Bone marrow (tissue), 2 donors: ENCODE data around the gene FADS2.
A peak's percentile ranks its signal among the peaks of the same experiment; 100 is the strongest.

ENCODE experiments used
- DNase-seq, 2 donors: peaks; one replicate each; lab custom pipeline; 2025; lab: John Stamatoyannopoulos, UW

Gene FADS2

DNA sequence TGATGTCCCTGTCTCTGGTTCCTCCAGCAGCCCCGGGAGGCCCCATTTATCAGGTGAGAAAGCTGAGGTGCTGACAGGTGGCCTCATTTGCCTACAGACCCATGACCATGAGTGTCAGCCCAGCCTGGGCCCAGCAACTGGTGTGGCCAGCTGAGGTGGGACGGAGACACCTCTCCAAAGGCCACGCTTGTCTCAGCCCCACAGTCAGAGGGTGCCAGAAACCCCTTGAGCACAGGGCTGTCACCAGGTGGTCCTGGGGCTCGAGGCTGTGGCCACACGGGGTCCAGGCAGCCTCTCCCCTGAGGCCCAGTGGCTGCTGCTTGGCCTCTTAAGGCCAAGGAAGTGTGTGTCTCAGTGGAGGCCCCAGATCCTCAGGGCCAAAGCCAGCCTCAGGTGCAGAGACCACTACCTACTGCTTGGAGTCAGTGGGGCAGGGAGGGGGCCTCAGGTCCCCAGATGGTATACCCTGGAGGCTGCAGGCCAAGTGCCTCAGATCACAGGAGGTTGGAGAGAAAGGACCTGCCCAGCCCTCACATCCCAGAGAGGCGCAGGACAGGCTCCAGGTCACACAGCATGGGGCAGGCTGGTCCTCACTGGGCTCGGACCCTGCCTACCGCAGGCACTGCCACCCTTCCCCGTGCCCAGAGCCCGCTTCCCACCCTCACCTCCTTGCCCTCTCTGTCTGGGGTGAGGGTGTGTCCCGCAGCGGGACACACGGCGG lies 77.9 kb downstream of the FADS2 start:
- DNase-seq = no peak

DNA sequence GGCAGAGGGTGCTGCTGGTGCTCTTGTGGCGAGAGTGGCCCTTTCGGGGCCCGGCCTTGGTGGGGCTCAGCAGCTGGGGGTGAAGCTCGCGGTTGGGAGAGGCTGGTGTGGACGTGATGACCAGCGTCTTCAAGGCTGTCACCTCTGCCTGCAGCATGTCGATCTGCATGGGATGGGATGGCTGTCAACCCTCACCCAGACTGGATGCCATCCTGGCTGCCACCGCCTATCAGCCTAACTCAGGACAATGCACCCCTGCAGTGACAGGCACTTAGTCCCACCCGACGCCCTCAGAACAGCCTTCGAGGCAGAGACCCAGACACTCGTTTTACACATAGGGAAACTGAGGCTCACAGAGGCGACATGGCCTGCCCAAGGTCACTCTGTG lies 78.4 kb downstream of the FADS2 start:
- DNase-seq = no peak

DNA sequence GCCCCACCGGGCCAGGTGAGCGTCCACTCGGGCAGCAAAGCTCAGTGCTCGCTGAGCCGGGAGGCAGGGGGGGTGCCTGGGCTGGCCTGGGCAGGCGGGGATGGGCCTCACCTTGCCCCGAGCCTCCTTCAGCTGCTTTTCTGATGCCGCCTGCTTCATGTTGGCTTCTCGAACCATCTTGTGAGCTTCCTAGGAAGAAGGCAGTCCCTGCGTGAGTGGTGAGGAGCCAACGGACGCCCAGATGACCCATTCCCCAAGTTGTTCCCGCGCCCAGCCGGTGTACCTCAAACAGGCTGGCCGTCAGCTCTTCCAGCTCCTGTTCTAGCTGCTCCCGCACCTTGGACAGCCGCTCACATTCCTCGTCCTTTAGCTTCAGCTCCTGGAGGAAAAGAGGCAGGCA lies 79.2 kb downstream of the FADS2 start:
- DNase-seq = no peak

DNA sequence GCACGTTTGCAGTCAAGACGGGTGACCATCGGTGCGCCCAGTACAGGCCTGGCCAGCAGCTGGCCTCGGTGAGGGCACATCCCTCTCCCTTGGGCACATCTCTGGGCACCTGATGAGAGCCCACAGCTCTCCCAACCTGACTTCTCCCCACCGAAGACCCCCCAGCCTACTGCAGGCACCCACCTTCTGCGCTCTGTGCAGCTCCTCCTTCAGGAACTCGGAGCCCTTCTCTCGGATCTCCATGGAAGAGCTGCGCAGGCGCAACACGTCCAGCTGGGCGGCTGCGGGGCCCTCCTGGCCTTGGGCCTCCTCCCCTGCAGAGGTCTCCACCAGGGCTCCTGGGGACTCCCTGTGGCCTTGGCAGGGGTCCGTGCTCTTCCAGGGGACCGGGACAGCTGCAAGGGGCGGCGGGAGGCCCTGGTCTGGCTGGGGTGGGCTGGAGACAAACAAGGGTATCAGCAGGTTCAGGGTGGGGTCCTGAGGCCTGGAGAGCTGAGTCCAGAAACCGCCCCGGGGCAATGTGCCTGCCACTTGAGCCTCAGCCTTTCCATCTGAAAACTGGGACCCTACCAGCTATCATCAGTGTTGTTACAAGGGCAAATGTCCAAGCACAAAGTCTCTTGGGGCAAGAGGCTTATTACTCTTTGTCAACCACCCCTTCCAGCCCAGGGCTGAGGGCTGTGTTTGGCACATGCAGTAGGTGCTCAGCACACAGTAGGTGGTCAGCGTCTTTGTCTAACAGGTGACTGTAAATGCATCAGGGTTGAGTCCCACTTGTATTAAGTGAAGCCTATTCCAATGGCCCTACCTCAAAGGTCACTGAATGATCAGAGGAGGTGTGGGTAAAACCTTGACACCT lies 80.0 kb downstream of the FADS2 start:
- DNase-seq = no peak

DNA sequence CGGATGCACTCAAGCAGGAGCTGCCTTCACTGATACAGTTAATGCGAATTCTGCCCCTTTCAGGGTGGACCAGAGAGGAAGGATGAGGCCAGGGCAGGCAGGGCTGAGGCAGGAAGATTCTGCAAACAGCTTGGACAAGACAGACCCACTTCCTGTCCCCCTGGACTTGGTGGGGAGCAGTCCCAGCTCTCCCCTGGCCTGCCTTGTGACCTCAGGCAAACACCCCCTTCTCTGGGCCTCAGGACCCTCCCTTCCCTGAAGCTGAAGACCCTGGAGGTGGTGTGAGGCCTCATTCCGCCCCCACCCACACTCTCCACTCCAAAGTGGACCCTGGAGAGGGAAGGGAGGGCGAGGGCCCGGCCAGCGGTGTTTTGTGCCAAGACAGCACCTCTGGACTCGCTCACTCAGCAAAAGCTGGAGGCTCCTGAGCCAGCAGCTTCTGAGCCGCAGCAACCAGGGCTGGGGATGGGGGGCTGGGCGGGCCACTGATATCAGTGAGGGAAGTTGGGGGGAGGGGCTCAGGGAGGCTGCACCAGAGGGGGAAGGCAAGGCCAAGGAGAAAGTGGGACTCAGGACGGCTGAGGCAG lies 80.7 kb downstream of the FADS2 start:
- no peak for DNase-seq

DNA sequence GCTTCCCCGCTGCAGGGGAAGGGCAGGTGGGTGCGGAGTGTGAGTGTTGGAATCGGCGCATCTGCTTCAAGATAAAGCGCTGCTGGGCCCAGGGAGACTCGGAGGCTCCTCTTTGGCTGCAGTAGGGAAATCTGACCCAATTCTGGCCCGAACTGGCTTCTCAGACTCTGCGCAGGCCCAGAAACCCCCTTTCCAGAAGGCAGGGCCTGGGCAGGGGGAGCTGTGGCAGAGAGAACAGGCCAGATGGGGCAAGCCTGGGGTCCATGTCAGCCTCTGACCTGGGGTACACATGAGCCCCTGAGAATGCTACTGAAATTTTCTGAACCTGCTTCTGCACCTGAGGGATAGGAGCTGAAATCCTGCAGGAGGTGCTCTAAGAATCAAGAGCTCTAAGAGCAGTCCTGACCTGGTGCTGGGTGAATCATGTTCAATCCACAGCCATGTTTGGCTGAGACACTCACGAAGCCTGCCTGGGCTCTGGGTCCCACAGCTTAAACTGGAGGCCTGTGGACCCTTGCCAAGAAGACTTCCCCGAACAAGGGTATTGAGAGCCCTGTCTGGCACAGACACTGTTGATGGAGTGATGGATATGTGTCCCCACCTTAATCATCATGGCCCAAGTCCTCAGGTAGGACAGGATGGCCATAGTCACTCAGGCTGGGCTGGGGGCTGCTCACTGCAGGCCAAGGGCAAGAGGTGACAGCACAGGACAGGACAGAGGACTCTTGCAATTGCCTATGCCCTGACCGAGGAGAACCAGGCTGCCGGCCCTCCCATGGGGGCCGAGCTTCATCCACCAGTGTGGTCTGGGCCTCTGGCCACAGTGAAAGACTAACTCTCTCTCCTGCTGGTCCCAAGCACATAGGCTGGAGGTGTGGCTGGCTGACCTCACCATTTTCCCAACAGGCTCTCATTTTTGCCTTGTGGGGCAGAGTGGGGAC lies 82.4 kb downstream of the FADS2 start:
- DNase-seq = no peak

DNA sequence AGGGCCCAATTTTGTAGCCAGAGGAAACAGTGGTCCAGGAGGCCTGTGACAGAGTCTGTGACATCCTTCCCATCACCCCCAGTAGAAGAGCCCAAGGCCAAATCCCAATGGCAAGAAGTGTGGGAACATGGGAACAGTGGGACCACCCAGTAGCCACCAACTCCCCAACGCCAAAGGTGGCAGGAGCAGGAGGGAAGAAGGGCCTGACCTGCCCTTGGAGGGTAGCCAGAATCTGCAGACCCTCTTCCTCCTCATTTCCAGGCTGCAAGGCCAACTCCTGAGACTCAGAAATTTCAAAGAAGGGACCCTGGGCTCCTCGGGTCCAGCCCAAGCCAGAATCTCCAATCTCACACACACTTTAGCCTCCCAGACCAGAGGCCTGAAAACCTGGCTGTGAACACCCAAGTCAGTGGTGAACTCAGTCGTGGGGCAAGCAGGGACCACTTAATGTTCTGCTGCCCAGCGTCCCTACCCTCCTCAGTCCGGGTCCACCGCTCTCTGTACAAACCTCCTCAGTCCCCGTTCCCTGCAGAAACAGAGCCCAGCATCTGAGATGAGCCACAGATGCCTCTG lies 83.1 kb downstream of the FADS2 start:
- DNase-seq = no peak

DNA sequence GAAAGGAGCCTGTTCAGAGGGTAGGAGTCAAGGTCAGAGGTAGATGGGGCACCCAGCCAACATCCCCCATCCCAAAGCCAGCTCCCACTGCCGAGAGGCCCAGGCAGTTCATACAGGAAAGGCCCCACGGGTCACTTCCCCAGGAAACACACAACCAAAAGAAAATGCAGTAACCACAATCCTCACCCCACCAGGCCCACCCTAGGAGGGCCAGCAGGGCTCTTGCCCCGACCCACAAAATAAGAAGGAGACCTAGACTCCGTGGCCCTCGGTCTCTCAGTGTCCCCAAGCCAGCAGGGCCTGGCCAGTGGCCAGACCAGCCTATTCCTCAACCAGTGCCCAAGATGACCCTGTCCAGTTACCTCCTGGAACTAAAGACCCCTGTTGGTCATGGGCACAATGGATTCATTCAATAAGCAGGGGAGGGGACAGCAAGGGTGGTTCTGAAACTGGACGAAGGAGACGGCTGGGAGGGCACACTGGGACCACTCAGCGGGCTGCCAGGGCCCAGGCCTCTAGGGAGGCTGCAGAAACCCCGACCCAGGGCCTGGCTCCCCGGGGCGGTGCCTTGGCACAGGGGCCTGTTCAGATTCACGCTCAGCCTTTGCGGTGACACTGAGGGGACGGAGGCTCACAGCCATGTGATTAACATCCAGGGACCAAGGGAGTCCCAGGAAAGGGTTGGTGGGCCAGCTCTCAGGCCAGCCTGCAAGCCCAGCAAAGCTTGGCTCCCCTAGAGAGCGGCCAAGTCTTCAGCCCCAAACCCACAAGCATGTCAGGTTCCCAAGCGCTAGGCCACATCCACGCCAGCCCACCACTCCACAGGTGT lies 83.8 kb downstream of the FADS2 start:
- no peak for DNase-seq

DNA sequence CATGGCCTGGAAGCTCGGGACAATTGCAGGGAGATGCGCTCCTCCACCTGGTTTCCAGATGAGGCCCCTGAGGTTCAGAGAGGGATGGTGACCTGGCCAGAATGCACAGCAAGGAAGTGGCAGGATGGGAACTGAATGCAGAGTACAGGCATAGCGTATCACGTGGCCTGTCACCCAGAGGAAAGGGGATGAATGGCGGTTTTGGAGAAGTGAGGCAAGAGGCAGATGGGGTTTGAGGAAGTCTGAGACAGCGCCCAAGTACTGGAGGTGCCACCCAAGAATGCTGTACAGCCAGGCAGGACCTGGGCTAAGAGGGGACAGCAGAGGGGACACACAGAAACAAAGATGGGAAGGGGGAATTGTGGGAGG lies 84.4 kb downstream of the FADS2 start:
- DNase-seq = peak in 1 of 2 donors; percentile 69

DNA sequence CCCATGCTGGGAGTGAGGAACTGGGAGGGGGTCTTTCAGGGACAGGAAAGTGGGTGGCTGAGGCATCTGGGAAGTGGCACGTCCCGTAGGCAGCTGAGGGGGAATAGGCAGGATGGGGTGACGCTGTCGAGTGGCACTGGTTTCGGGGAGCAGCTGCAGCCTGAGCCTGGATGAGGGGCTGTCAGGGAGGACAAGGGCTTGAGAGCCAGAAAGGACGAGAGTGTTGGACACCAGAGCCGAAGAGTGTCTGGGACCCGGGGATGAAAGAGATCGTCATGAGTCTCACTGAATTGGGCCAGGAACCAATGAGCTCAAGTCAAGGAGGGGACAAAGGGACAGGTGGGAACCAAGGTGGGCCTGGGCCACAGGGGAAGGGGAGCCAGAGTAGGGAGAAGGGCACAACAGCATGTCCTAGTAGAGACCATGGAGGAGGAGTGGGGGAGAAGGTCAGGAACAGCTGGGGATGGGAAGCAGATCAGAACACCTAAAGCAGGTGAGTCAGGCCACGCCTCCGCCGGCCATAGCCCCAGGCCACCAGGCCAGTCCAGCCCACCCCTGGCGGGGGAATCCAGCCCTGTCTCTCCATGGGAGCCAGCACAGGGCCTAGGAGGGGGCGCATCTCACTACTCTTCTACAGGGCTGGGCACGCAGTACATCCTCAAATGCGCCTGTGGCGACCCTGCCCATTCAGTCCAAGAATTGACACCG lies 85.0 kb downstream of the FADS2 start:
- DNase-seq = no peak

DNA sequence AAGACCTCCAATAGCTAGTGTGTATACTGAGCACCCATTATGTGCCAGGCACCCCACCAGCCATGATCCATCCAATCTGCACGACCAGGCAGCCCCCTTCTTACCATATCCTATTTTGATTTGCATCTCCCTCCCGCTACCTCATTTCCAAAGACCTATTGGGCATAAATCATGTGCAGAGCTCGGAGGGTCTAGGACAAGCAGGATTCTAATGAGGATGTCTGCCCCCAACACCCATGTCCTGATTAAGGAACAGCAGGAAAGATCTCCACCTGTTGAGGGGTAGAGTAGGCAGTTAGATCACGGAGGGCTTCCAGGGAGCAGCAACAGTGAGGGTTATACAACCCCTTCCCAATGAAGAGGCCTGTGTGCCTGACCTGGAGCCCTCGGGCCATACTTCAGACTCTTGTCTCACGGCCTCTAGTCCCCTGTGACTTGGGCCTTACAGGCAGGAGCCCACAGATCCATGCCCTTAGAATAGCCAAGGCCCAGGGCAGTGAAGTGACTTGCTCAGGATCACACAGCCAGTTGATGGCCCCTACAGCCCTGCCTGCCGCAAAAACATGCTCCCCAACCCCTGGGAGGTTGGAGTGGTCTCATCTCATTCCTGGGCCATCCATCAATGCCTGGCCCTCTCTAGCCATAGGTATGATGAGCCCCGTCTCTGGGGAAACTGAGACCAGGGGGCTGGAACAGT lies 85.7 kb downstream of the FADS2 start:
- DNase-seq = no peak

DNA sequence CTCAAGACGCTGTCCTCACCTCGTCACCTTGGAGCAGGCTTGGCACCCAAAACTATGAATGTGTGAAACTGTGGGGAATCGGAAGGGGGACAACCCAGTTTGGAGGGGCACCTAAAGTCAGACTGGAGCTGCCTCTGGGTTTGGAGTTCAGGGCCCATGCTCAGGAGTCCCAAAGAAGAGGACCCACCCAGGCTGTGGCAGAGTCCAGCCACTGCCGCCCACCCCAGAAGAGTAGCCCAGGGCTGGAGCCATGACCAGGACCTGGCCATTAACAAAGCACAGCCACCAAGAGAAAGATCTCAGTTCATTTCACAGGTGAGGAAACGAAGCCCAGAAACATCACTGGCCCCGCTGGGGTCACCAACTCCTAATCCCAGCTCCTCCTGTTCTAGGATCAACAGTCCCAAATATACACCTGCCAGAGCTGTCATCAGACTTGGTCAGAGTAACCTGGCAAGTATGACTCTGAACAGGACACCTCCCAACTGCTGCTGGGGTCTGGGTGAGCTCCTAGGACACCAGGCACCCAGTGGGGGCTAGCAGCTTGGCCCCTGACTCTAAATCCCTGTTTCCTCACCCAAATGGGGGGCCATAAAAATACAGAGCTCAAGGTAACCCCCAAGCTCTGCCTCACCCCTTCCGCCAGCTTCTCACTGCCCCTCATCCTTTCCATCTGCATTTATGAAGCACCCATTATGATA lies 86.5 kb downstream of the FADS2 start:
- DNase-seq = no peak

DNA sequence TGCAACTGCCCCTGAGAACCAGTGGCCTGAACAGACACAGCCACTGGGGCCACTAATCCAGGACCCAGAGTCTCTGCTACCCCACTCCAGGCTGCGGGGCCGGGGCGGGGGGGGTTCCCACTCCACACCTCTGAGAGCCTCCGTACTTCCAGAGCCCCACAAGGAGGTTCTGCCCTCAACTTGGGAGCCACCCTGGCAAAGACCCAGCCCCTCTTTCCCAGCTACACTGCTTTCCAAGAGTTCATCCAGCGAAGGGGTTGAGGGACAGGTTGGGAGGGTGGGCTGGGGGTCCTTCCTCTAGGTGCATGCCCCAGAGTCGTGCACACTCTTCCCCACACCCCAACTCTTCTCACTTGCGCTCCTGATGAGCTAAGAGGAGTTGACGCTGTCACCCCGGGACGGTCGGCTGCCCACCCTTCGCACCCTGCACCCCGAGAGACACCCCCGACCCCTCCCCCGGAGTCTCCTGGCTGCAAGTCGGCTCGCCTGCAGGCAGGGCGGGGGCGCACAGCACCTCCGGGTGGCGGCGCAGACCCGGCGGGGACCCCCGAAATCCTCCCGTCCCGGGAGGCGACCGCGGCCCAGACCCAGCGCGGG lies 88.7 kb downstream of the FADS2 start:
- DNase-seq = no peak
